SU-DHL-6 (cell line): ENCODE measurements around the gene POLG2.
"Not testable (repeated sequence)": the region's sequence is repeated elsewhere in the genome, so short reads cannot be mapped to it uniquely, and the experiment has no call there.

ENCODE experiments used
- H2AFZ ChIP-seq: fragments of 200-600 bp; sonication (generic); 2 replicates; pipeline ENCODE4 v1.6.1; 2014; ENCODE audit warnings: low read depth, mild to moderate bottlenecking, moderate library complexity, mixed read lengths, antibody characterized with exemption, low read length; ENCODE audit not compliant: severe bottlenecking
- H3F3A ChIP-seq: fragments of 200-600 bp; shearing (Covaris generic); 2 replicates; pipeline ENCODE4 v1.6.0; 2016; ENCODE audit warnings: antibody characterized with exemption, mild to moderate bottlenecking; ENCODE audit not compliant: insufficient read depth
- H3K27ac ChIP-seq: fragments of 200-600 bp; sonication (generic); 2 replicates; pipeline ENCODE4 v1.5.1; 2016; ENCODE audit warnings: low read depth, mild to moderate bottlenecking, low read length, moderate library complexity, mixed read lengths
- H3K27me3 ChIP-seq: fragments of 200-600 bp; sonication (generic), shearing (Covaris generic); 2 replicates; pipeline ENCODE4 v1.6.0; 2014; ENCODE audit warnings: mild to moderate bottlenecking, low read length
- H3K36me3 ChIP-seq: fragments of 200-600 bp; sonication (generic); 2 replicates; pipeline ENCODE4 v1.6.1; 2014; ENCODE audit warnings: mild to moderate bottlenecking, low read length, mixed read lengths
- H3K4me2 ChIP-seq: fragments of 300-600, 200-600 bp; shearing (Covaris generic), sonication (generic); 2 replicates; pipeline ENCODE4 v1.6.0; 2014; ENCODE audit warnings: low read length, low read depth, mild to moderate bottlenecking; ENCODE audit not compliant: poor library complexity, severe bottlenecking
- H3K4me3 ChIP-seq: fragments of 200-600 bp; sonication (generic); 2 replicates; pipeline ENCODE4 v1.5.1; 2014; ENCODE audit warnings: antibody characterized with exemption, low read length, mild to moderate bottlenecking, mixed read lengths; ENCODE audit not compliant: insufficient read depth, poor library complexity, severe bottlenecking
- H3K79me2 ChIP-seq: fragments of 200-600 bp; sonication (generic); 2 replicates; pipeline ENCODE4 v1.6.1; 2014; ENCODE audit warnings: mild to moderate bottlenecking, low read length, moderate library complexity; ENCODE audit not compliant: insufficient read depth
- H3K9ac ChIP-seq: fragments of 200-600 bp; sonication (generic); 2 replicates; pipeline ENCODE4 v1.7.0; 2014; ENCODE audit warnings: mild to moderate bottlenecking, low read length
- H3K9me2 ChIP-seq: fragments of 200-600 bp; sonication (generic); replicated peaks from 2 replicates; pipeline ENCODE4 v1.6.1; 2014; ENCODE audit warnings: low read length; ENCODE audit not compliant: insufficient read depth
- H3K9me3 ChIP-seq: fragments of 200-600 bp; sonication (generic); 2 replicates; pipeline ENCODE4 v1.6.1; 2014; ENCODE audit warnings: low read length, mixed read lengths; ENCODE audit not compliant: insufficient read depth
- H4K20me1 ChIP-seq: fragments of 200-600 bp; sonication (generic); 2 replicates; pipeline ENCODE4 v1.6.1; 2014; ENCODE audit warnings: low read depth, mild to moderate bottlenecking, antibody characterized with exemption, low read length, moderate library complexity, mixed read lengths
- EZH2phosphoT487 ChIP-seq: fragments of 200-600 bp; sonication (generic), shearing (Covaris generic); conservative IDR thresholded peaks from 2 replicates; pipeline ENCODE4 v1.6.1; 2018; ENCODE audit warnings: mild to moderate bottlenecking, antibody characterized with exemption, low read length, moderate library complexity, mixed read lengths
- TF ChIP-seq, protein P1 (sequence below): fragments of 200-600 bp; sonication (generic); IDR thresholded peaks from one replicate; pipeline ENCODE4 v1.5.1; 2017; ENCODE audit warnings: antibody characterized with exemption, mild to moderate bottlenecking, low read length, moderate library complexity; ENCODE audit not compliant: insufficient read depth, poor library complexity, severe bottlenecking

POLG2 gene

DNA sequence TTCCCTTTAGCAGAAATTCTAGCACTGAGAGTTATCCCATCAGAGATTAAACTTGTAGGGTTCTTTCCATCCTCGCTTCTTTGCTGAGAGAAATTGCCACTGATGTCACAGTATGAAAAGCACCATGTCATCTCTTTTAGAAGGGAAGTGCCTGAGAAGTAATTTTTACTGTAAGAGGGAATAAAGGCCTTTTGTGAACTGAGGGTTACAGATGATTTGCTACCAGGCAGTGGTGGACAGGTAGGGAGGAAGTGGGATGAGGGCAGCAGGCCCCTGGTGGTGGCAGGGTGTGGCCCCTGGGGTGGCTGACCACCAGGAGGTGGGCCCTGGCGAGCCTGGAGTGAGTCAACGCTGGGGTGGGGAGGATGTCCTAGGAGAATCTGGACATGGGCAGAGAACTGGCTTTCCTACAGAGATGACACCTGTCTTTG lies 54.3 kb downstream of the POLG2 start:
- H3K9me2 ChIP-seq = no peaks in the 10 kb centered on the region
- no peaks in the 10 kb centered on the region for H3F3A ChIP-seq
- H3K9ac ChIP-seq = no peak overlapping the region
- no peaks in the 10 kb centered on the region for H3K27me3 ChIP-seq
- no peaks in the 10 kb centered on the region for H3K79me2 ChIP-seq
- no peak overlapping the region for H3K4me2 ChIP-seq
- no peak overlapping the region for H3K4me3 ChIP-seq
- H2AFZ ChIP-seq = no peak overlapping the region
- H4K20me1 ChIP-seq = no peaks in the 10 kb centered on the region
- peaks cover 19% of the 10 kb centered on the region; the same call in 1 of the 2 replicates for H3K9me3 ChIP-seq
- no peak overlapping the region for H3K27ac ChIP-seq
- TF ChIP-seq, protein P1, sequence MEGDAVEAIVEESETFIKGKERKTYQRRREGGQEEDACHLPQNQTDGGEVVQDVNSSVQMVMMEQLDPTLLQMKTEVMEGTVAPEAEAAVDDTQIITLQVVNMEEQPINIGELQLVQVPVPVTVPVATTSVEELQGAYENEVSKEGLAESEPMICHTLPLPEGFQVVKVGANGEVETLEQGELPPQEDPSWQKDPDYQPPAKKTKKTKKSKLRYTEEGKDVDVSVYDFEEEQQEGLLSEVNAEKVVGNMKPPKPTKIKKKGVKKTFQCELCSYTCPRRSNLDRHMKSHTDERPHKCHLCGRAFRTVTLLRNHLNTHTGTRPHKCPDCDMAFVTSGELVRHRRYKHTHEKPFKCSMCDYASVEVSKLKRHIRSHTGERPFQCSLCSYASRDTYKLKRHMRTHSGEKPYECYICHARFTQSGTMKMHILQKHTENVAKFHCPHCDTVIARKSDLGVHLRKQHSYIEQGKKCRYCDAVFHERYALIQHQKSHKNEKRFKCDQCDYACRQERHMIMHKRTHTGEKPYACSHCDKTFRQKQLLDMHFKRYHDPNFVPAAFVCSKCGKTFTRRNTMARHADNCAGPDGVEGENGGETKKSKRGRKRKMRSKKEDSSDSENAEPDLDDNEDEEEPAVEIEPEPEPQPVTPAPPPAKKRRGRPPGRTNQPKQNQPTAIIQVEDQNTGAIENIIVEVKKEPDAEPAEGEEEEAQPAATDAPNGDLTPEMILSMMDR = no peak
- TF ChIP-seq EZH2phosphoT487 = no peak
- H3K36me3 ChIP-seq = no peaks in the 10 kb centered on the region

DNA sequence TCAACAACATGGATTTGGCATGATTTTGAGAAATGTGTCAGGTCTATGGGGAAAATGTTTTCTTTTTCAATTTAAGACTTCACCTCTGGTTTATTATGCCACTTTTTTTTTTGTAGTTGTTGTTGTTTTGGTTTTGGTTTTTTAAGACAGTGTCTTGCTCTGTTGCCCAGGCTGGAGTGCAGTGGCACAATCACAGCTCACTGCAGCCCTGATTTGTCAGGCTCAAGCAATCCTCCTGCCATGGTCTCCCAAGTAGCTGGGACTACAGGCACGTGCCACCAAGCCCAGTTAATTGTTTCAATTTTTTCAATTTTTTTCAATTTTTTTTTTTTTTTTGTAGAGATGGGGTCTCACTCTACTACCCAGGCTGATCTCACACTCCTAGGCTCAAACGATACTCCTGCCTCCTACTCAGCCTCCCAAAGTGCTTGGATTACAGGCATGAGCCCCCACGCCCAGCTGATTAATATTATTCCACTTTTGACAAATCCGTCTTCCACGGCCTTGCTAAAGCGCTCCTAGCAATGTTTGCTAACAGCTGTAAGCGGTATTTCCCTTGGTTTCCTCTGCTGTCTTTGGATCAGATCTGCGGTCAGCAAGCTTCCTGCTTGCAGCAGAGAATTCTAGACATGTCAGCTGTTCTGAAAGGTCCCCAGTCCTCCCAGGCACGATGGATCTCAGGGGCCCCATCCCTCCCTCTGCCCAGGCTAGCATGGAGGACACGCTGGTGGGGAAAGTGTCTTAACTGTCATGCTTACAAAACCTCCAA lies 54.9 kb downstream of the POLG2 start:
- H3K27ac ChIP-seq = no peak overlapping the region
- no peak overlapping the region for H2AFZ ChIP-seq
- H3K9ac ChIP-seq = no peak overlapping the region
- H3K4me3 ChIP-seq = no peak overlapping the region
- TF ChIP-seq, protein P1 = no peak
- no peak for TF ChIP-seq EZH2phosphoT487
- H3K79me2 ChIP-seq = no peaks in the 10 kb centered on the region
- H3F3A ChIP-seq = no peaks in the 10 kb centered on the region
- no peaks in the 10 kb centered on the region for H3K9me2 ChIP-seq
- peaks cover 25% of the 10 kb centered on the region; the same call in 1 of the 2 replicates for H3K9me3 ChIP-seq
- H3K36me3 ChIP-seq = no peaks in the 10 kb centered on the region
- H3K27me3 ChIP-seq = no peaks in the 10 kb centered on the region
- H4K20me1 ChIP-seq = no peaks in the 10 kb centered on the region
- no peak overlapping the region for H3K4me2 ChIP-seq

DNA sequence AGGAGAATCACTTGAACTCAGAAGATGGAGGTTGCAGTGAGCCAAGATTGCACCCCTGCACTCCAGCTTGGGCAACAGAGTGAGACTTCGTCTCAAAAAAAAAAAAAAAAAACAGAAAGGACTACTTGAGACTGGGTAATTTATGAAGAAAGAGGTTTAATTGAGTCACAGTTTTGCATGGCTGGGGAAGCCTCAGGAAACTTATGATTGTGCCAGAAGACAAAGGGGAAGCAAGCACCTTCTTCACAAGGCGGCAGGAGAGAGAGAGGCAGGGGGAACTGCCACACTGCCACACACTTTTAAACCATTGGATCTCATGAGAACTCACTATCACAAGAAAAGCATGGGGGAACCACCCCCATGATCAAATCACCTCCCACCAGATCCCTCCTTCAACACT lies 56.9 kb downstream of the POLG2 start:
- Histone ChIP-seq H3K9ac (no peak overlapping the region), H3K27ac (no peak overlapping the region), H3K27me3 (no peaks in the 10 kb centered on the region), H3F3A (no peaks in the 10 kb centered on the region), H3K9me3 (peaks cover 26% of the 10 kb centered on the region; the same call in 1 of the 2 replicates), H2AFZ (no peak overlapping the region), H3K36me3 (no peaks in the 10 kb centered on the region), H3K4me3 (no peak overlapping the region), H3K79me2 (no peaks in the 10 kb centered on the region), H3K4me2 (no peak overlapping the region), H4K20me1 (no peaks in the 10 kb centered on the region), H3K9me2 (no peaks in the 10 kb centered on the region)
- TF ChIP-seq, protein P1 = no peak
- no peak for TF ChIP-seq EZH2phosphoT487

DNA sequence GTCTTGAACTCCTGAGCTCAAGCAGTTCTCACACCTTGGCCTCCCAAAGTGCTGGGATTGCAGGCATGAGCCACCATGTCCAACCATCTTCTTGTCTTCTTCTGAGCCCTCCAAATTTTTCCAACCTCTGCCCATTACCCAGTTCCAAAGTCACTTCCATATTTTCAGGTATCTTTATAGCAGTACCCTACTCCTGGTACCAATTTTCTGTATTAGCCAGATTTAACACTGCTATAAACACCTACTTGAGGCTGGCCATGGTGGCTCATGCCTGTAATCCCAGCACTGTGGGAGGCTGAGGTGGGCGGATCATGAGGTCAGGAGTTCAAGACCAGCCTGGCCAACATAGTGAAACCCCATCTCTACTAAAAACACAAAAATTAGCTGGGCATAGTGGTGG lies 57.3 kb downstream of the POLG2 start:
- H3K9me3 ChIP-seq = peaks cover 27% of the 10 kb centered on the region; the same call in 1 of the 2 replicates
- H3K4me2 ChIP-seq, H3K9ac ChIP-seq, H3K36me3 ChIP-seq, H3K4me3 ChIP-seq, H3K27me3 ChIP-seq, H3K27ac ChIP-seq, H3K79me2 ChIP-seq, H3F3A ChIP-seq, H4K20me1 ChIP-seq, H3K9me2 ChIP-seq, H2AFZ ChIP-seq: not testable (repeated sequence)
